Activated CD8-positive, alpha-beta memory T cell treated with anti-CD3 and anti-CD28 coated beads, Interleukin-2, amount 10 ng/mL, durations not matched to agents 7 days and 5 days (primary cell): ENCODE results near the gene AIFM1. TPM values are rescaled to one million over a fixed set of nuclear protein-coding genes. Genes with fewer than 3 reads are reported as not detected.
A peak's percentile ranks its signal among the peaks of the same experiment; 100 is the strongest.

Source experiments
- ATAC-seq: fragments of 150-1000 bp; cut with Tn5 transposase; one replicate; pipeline ENCODE4 v1.10.0; 2021; ENCODE audit warnings: moderate library complexity
- CTCF ChIA-PET: fragments of 350-600 bp; sonication (Branson Sonifier 250); formaldehyde crosslinking; loops from one replicate; lab custom pipeline; 2021; ENCODE audit warnings: antibody characterized with exemption; lab: Charles Lee
- DNase-seq: peaks from one replicate; pipeline ENCODE4 v3.0.0-alpha.2; 2020
- H3K27ac Mint-ChIP-seq: one replicate; pipeline ENCODE4 v1.8.0; 2021; ENCODE audit warnings: mild to moderate bottlenecking, mixed read lengths
- H3K27me3 Mint-ChIP-seq: one replicate; pipeline ENCODE4 v1.8.0; 2021; ENCODE audit warnings: mixed read lengths
- H3K36me3 Mint-ChIP-seq: one replicate; pipeline ENCODE4 v1.8.0; 2021; ENCODE audit warnings: mild to moderate bottlenecking, mixed read lengths
- H3K4me1 Mint-ChIP-seq: one replicate; pipeline ENCODE4 v1.8.0; 2021; ENCODE audit warnings: mixed read lengths
- H3K4me3 Mint-ChIP-seq: one replicate; pipeline ENCODE4 v1.8.0; 2021; ENCODE audit warnings: mild to moderate bottlenecking, moderate library complexity, mixed read lengths
- H3K9me3 Mint-ChIP-seq: one replicate; pipeline ENCODE4 v1.8.0; 2022; ENCODE audit warnings: low read depth, mixed read lengths
- total RNA-seq, 2 experiments: library from RNA; stranded (reverse); gene quantifications; one replicate each; pipeline ENCODE4 v1.2.3, GENCODE V29; 2021

AIFM1 gene
- total RNA-seq, 2 experiments from 2014 or later: 47.3 to 59.6 TPM

- H3K9me3 Mint-ChIP-seq: no peaks in the 10 kb centered on the region
- DNase-seq (no peak), ATAC-seq (peak; percentile 27)
- H3K4me3 Mint-ChIP-seq: peak overlapping the region; percentile 93
- peaks cover 42% of the 10 kb centered on the region for H3K4me1 Mint-ChIP-seq
- peaks cover 8% of the 10 kb centered on the region for H3K36me3 Mint-ChIP-seq
- H3K27me3 Mint-ChIP-seq: no peaks in the 10 kb centered on the region
- H3K27ac Mint-ChIP-seq: peak overlapping the region; percentile 94
- CTCF ChIA-PET: interaction anchor here (0.9 to 5.7 kb wide), 6 partner anchors 11 to 29 kb away, joined by 3 to 38 read pairs (median 6); no protein-coding TSS in a partner anchor
Measured at GRCh38 chrX:130109429-130110378, 55.9 kb downstream of the AIFM1 start.

- CTCF ChIA-PET: interaction anchor here (1.4 to 5.7 kb wide), 5 partner anchors 12 to 28 kb away, joined by 4 to 38 read pairs (median 6); no protein-coding TSS in a partner anchor
- H3K9me3 Mint-ChIP-seq: no peaks in the 10 kb centered on the region
- H3K27me3 Mint-ChIP-seq: no peaks in the 10 kb centered on the region
- peaks cover 12% of the 10 kb centered on the region for H3K36me3 Mint-ChIP-seq
- DNase-seq (peak; percentile 69), ATAC-seq (peak; percentile 63)
- peak overlapping the region; percentile 94 for H3K27ac Mint-ChIP-seq
- peak overlapping the region; percentile 93 for H3K4me3 Mint-ChIP-seq
- H3K4me1 Mint-ChIP-seq: peaks cover 39% of the 10 kb centered on the region
Measured at GRCh38 chrX:130108647-130109428, 56.8 kb downstream of the AIFM1 start.

- no peaks in the 10 kb centered on the region for H3K9me3 Mint-ChIP-seq
- H3K4me1 Mint-ChIP-seq: peaks cover 46% of the 10 kb centered on the region
- DNase-seq (no peak), ATAC-seq (no peak)
- peaks cover 14% of the 10 kb centered on the region for H3K36me3 Mint-ChIP-seq
- no peaks in the 10 kb centered on the region for H3K27me3 Mint-ChIP-seq
- no peak overlapping the region for H3K4me3 Mint-ChIP-seq
- CTCF ChIA-PET: interaction anchor here (0.8 to 1.7 kb wide), 4 partner anchors 14 to 27 kb away, joined by 3 to 4 read pairs (median 4); no protein-coding TSS in a partner anchor
- no peak overlapping the region for H3K27ac Mint-ChIP-seq
Measured at GRCh38 chrX:130106071-130106470, 59.6 kb downstream of the AIFM1 start.

DNA sequence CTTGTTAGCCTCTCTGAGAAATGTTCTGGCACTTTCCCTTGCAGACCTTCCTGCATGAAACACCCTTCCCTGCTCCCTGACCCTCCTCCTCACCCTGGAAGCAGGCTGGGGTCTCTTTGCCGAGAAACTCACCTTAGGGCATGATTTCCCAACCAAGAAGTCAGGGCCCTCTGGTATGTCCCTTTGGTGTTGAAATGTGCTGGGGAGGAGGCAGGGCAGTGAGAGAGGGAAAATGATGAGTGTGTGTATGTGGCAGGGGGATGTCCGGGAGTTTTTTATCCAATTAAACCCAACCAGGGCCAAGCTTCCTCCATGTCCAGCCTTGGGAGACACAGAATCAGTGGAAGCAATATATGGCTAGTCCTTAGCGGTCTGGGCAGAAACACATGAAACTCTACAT, 60.4 kb downstream of the AIFM1 start:
- Mint-ChIP-seq H3K36me3 (peaks cover 20% of the 10 kb centered on the region), H3K4me1 (peaks cover 54% of the 10 kb centered on the region), H3K4me3 (no peak overlapping the region), H3K27me3 (no peaks in the 10 kb centered on the region), H3K9me3 (no peaks in the 10 kb centered on the region), H3K27ac (peak overlapping the region; percentile 45)
- ATAC-seq: no peak
- CTCF ChIA-PET: interaction anchor here (1.7 kb wide), 1 partner anchor 18 kb away, joined by 3 read pairs; no protein-coding TSS in a partner anchor
- no peak for DNase-seq

GRCh38 chrX:130103605-130104004, 62.0 kb downstream of the AIFM1 start:
- no peak for ATAC-seq
- peaks cover 18% of the 10 kb centered on the region for H3K36me3 Mint-ChIP-seq
- no peak for DNase-seq
- H3K4me3 Mint-ChIP-seq: no peak overlapping the region
- peaks cover 62% of the 10 kb centered on the region for H3K4me1 Mint-ChIP-seq
- no peak overlapping the region for H3K27ac Mint-ChIP-seq
- CTCF ChIA-PET: no interaction called here
- H3K27me3 Mint-ChIP-seq: no peaks in the 10 kb centered on the region
- H3K9me3 Mint-ChIP-seq: no peaks in the 10 kb centered on the region

- no peaks in the 10 kb centered on the region for H3K27me3 Mint-ChIP-seq
- no peak overlapping the region for H3K4me3 Mint-ChIP-seq
- H3K4me1 Mint-ChIP-seq: peaks cover 54% of the 10 kb centered on the region
- no peak for DNase-seq
- no peak overlapping the region for H3K27ac Mint-ChIP-seq
- no peak for ATAC-seq
- CTCF ChIA-PET: interaction anchor here (1.4 kb wide), 1 partner anchor 15 kb away, joined by 3 read pairs; no protein-coding TSS in a partner anchor
- no peaks in the 10 kb centered on the region for H3K9me3 Mint-ChIP-seq
- H3K36me3 Mint-ChIP-seq: peaks cover 12% of the 10 kb centered on the region
Measured at GRCh38 chrX:130100180-130100579, 65.5 kb downstream of the AIFM1 start.

DNA sequence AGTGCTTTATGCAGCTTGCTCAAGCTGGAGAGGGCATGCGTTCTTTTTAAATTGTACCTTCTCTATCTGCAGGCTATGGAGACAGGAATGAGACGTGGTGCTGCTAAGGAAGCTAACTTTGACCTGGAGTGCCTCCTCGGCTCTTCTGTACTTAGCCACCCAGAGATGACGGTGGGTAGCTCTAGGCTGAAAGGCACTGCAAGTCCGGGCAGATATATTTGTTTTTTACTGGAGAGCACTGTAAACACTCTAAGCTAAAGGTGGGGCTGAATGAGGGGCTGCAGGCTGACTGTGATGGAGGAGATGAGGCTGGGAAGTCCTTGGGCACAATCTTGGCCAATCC, 67.5 kb downstream of the AIFM1 start:
- Mint-ChIP-seq H3K4me1 (peaks cover 61% of the 10 kb centered on the region), H3K27ac (peak overlapping the region; percentile 68), H3K9me3 (no peaks in the 10 kb centered on the region), H3K4me3 (no peak overlapping the region), H3K36me3 (peaks cover 7% of the 10 kb centered on the region), H3K27me3 (no peaks in the 10 kb centered on the region)
- DNase-seq (no peak), ATAC-seq (no peak)
- CTCF ChIA-PET: interaction anchor here (1.9 kb wide), 1 partner anchor 18 kb away, joined by 5 read pairs; no protein-coding TSS in a partner anchor

DNA sequence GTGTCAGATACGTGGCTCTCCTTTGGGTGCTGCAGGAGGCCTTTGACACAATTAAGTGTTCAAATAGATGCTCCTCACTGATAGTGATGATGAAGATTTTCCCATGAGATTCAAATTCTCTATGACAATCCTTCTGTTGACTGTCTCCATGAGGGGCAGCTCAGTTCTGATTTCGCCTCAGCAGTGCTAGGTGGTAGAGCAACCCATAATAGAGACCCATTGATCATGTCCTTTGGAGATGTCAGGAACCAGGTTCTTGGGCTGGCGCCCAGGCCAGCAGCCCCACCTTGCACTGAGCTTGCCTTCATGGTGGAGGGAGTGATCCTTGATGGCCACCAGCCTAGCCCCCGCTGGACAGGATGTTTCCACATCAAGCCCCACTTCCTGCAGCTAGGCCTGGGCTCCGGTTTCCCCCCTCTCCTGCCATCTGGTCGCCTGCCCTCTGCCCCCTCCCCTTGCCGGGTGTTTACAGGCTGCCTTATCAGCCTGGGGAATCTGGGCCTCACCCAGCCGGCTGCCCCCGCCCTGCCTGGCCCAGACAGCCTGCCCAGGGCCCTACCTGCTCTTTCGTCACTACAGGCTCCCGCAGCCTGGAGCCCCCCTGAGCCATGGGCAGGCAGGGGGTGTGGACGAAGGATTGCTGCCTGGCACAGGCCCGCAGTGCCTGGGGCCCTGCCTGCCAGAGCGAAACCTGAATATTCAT, 68.0 kb downstream of the AIFM1 start:
- H3K36me3 Mint-ChIP-seq: peaks cover 6% of the 10 kb centered on the region
- no peaks in the 10 kb centered on the region for H3K27me3 Mint-ChIP-seq
- DNase-seq: no peak
- H3K4me3 Mint-ChIP-seq: no peak overlapping the region
- no peaks in the 10 kb centered on the region for H3K9me3 Mint-ChIP-seq
- peak overlapping the region; percentile 68 for H3K27ac Mint-ChIP-seq
- H3K4me1 Mint-ChIP-seq: peaks cover 62% of the 10 kb centered on the region
- ATAC-seq: peak; percentile 25
- CTCF ChIA-PET: interaction anchor here (1.9 kb wide), 1 partner anchor 18 kb away, joined by 5 read pairs; no protein-coding TSS in a partner anchor

DNA sequence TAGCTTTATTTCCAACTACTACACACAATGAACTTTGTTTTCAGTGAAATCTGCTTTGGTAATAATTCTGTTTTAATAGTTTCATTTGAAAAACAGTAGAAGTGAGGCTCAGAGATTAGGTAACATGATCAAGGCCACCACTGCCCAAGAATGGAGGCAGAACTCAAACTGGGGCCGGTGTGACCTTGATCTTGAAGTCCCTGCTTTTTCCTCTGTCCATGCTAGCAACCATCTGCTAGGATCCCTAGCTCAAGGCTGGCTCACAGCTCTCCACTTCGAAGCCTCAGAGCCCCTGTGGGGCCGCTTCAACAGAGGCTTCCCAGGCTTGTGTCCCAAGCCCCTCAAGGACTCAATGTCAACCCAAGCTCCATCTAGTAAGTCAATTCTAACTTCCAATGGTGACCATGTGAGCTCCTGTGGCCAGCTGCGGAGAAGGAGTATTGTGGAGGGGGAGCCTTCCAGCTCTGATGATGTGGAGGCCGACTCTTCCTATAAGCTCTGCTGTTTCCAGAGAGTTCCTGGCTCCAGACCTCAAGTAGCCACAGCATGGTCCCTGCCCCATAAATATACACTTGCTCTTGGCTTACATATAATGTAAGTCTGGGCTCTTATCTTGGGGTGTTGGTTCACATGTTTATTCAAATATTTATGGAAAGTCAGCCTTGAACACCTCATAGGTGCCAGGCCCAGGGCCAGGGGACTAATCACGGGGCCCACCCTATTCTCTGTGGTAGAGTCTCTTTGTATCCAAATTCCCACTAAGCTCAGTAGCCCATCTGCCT, 70.2 kb downstream of the AIFM1 start:
- DNase-seq (no peak), ATAC-seq (no peak)
- CTCF ChIA-PET: interaction anchor here (0.9 to 1.7 kb wide), 5 partner anchors 14 to 35 kb away, joined by 3 to 6 read pairs (median 3); partner anchors contain the start of gene ELF4
- Mint-ChIP-seq H3K27ac (peak overlapping the region; percentile 40), H3K9me3 (no peaks in the 10 kb centered on the region), H3K4me3 (no peak overlapping the region), H3K36me3 (peaks cover 6% of the 10 kb centered on the region), H3K4me1 (peaks cover 66% of the 10 kb centered on the region), H3K27me3 (no peaks in the 10 kb centered on the region)

DNA sequence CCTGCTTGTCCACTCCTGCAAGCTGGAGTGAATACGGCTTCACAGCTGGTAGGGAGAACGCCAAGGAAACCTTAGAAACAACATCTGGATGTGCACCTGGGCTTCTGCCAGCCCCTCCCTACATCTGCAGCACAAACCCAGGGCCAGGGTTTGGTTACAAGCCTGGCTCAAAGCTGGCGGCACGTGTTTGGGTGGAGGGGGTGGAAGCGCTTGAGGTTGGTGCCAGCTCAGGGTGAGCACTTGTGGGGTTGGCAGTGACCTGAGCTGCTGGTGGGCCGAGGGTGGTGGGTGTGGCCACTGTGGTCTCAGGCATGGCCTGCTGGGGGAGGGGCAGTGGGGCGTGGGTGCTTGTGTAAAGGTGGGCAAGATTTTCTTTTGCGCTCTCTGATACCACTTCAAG, 70.9 kb downstream of the AIFM1 start:
- CTCF ChIA-PET: interaction anchor here (1.0 to 1.7 kb wide), 4 partner anchors 15 to 34 kb away, joined by 3 to 6 read pairs (median 4); partner anchors contain the start of gene ELF4
- Mint-ChIP-seq H3K27ac (peak overlapping the region; percentile 40), H3K9me3 (no peaks in the 10 kb centered on the region), H3K4me3 (no peak overlapping the region), H3K36me3 (peaks cover 8% of the 10 kb centered on the region), H3K4me1 (peaks cover 63% of the 10 kb centered on the region), H3K27me3 (no peaks in the 10 kb centered on the region)
- DNase-seq (no peak), ATAC-seq (no peak)

DNA sequence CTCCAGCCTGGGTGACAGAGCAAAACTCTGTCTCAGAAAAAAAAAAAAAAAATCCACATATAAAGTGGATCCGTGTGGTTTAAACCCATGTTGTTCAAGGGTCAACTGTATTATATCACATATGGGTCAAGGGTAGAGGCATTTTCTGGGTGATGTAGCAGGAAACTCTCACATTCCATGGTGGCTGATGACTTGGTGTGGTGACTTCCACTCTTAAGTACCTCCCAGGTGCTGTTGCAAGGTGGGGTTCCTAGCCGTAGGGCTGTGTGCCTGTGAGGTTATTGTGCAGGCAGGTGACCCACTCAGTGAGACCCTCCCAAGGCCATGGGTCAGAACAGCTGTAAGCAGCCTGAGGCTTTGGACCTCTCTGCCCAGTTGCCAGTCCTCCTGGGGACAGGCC, 72.4 kb downstream of the AIFM1 start:
- H3K27me3 Mint-ChIP-seq: no peaks in the 10 kb centered on the region
- ATAC-seq: no peak
- peaks cover 65% of the 10 kb centered on the region for H3K4me1 Mint-ChIP-seq

More for the DNA sequence above, 72.4 kb downstream of the AIFM1 start:
- CTCF ChIA-PET: interaction anchor here (1.1 to 1.2 kb wide), 2 partner anchors 8 to 13 kb away, joined by 3 to 4 read pairs; no protein-coding TSS in a partner anchor
- Mint-ChIP-seq H3K4me3 (no peak overlapping the region), H3K9me3 (no peaks in the 10 kb centered on the region), H3K27ac (no peak overlapping the region), H3K36me3 (peaks cover 13% of the 10 kb centered on the region)
- no peak for DNase-seq
